Measurements from ENCODE around the gene ANKRD40CL. TPM values are rescaled to one million over a fixed set of nuclear protein-coding genes. Genes with fewer than 3 reads are reported as not detected.

Gene ANKRD40CL
- total RNA-seq, 1 donor from 2014 or later: not detected

- H3K27me3 Mint-ChIP-seq (ENCODE audit: unreplicated experiment): no peaks in the 10 kb centered on the region
- TF ChIP-seq, protein P1, sequence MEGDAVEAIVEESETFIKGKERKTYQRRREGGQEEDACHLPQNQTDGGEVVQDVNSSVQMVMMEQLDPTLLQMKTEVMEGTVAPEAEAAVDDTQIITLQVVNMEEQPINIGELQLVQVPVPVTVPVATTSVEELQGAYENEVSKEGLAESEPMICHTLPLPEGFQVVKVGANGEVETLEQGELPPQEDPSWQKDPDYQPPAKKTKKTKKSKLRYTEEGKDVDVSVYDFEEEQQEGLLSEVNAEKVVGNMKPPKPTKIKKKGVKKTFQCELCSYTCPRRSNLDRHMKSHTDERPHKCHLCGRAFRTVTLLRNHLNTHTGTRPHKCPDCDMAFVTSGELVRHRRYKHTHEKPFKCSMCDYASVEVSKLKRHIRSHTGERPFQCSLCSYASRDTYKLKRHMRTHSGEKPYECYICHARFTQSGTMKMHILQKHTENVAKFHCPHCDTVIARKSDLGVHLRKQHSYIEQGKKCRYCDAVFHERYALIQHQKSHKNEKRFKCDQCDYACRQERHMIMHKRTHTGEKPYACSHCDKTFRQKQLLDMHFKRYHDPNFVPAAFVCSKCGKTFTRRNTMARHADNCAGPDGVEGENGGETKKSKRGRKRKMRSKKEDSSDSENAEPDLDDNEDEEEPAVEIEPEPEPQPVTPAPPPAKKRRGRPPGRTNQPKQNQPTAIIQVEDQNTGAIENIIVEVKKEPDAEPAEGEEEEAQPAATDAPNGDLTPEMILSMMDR (IDR thresholded peaks at IDR 0.05; ENCODE audit: partially characterized antibody, unreplicated experiment): no peak
- no peaks in the 10 kb centered on the region for H3K36me3 Mint-ChIP-seq (ENCODE audit: unreplicated experiment)
- no peak overlapping the region for H3K27ac Mint-ChIP-seq (ENCODE audit: unreplicated experiment)
- H3K4me3 Mint-ChIP-seq (ENCODE audit: unreplicated experiment): no peak overlapping the region
- peaks cover 4% of the 10 kb centered on the region for H3K9me3 Mint-ChIP-seq (ENCODE audit: unreplicated experiment)
- DNase-seq: no peak
- peaks cover 25% of the 10 kb centered on the region for H3K4me1 Mint-ChIP-seq (ENCODE audit: low read depth, unreplicated experiment)
These were observed 1.7 kb downstream of the ANKRD40CL start for GRCh38 chr17:50765454-50766221.

- H3K4me3 Mint-ChIP-seq (ENCODE audit: unreplicated experiment): peak overlapping the region; percentile 13
- no peaks in the 10 kb centered on the region for H3K36me3 Mint-ChIP-seq (ENCODE audit: unreplicated experiment)
- H3K9me3 Mint-ChIP-seq (ENCODE audit: unreplicated experiment): peaks cover 2% of the 10 kb centered on the region
- TF ChIP-seq, protein P1 (IDR thresholded peaks at IDR 0.05; ENCODE audit: partially characterized antibody, unreplicated experiment): no peak
- H3K27ac Mint-ChIP-seq (ENCODE audit: unreplicated experiment): peak overlapping the region; percentile 28
- H3K4me1 Mint-ChIP-seq (ENCODE audit: low read depth, unreplicated experiment): peaks cover 25% of the 10 kb centered on the region
- no peaks in the 10 kb centered on the region for H3K27me3 Mint-ChIP-seq (ENCODE audit: unreplicated experiment)
- DNase-seq: no peak
These were observed 2.6 kb downstream of the ANKRD40CL start for GRCh38 chr17:50764734-50765149.

- Mint-ChIP-seq H3K9me3 (ENCODE audit: unreplicated experiment) (peaks cover 2% of the 10 kb centered on the region), H3K4me1 (ENCODE audit: low read depth, unreplicated experiment) (peaks cover 25% of the 10 kb centered on the region), H3K36me3 (ENCODE audit: unreplicated experiment) (no peaks in the 10 kb centered on the region), H3K27ac (ENCODE audit: unreplicated experiment) (peak overlapping the region; percentile 28), H3K4me3 (ENCODE audit: unreplicated experiment) (peak overlapping the region; percentile 13), H3K27me3 (ENCODE audit: unreplicated experiment) (no peaks in the 10 kb centered on the region)
- TF ChIP-seq, protein P1 (IDR thresholded peaks at IDR 0.05; ENCODE audit: partially characterized antibody, unreplicated experiment): no peak
- no peak for DNase-seq
These were observed 3.4 kb downstream of the ANKRD40CL start for GRCh38 chr17:50763716-50764475.

GRCh38 chr17:50762177-50762576, 5.1 kb downstream of the ANKRD40CL start:
- Mint-ChIP-seq H3K36me3 (ENCODE audit: unreplicated experiment) (no peaks in the 10 kb centered on the region), H3K27ac (ENCODE audit: unreplicated experiment) (no peak overlapping the region), H3K4me3 (ENCODE audit: unreplicated experiment) (no peak overlapping the region), H3K4me1 (ENCODE audit: low read depth, unreplicated experiment) (peaks cover 25% of the 10 kb centered on the region), H3K9me3 (ENCODE audit: unreplicated experiment) (peaks cover 2% of the 10 kb centered on the region), H3K27me3 (ENCODE audit: unreplicated experiment) (no peaks in the 10 kb centered on the region)
- TF ChIP-seq, protein P1 (IDR thresholded peaks at IDR 0.05; ENCODE audit: partially characterized antibody, unreplicated experiment): no peak
- DNase-seq: no peak

Measured in glutamatergic neuron (in vitro differentiated cells).